Muscle layer of colon (tissue), 2 donors: ENCODE measurements around the gene P2RY2.

Experiments used
- H3K27ac ChIP-seq: one replicate; pipeline ENCODE4 v1.7.0; 2013; ENCODE audit warnings: low read depth, mild to moderate bottlenecking, low read length, moderate library complexity
- H3K27me3 ChIP-seq, 2 donors: one replicate each; pipeline ENCODE4 v1.7.0; 2013; ENCODE audit warnings: low read length in 2 of 2, mild to moderate bottlenecking in 2 of 2; ENCODE audit not compliant: insufficient read depth in 2 of 2, control insufficient read depth in 1 of 2
- H3K36me3 ChIP-seq: one replicate; pipeline ENCODE4 v1.7.0; 2013; ENCODE audit warnings: mild to moderate bottlenecking, low read length; ENCODE audit not compliant: insufficient read depth
- H3K4me1 ChIP-seq: one replicate; pipeline ENCODE4 v1.7.0; 2013; ENCODE audit warnings: mild to moderate bottlenecking, low read length; ENCODE audit not compliant: insufficient read depth
- H3K4me3 ChIP-seq, 2 donors: one replicate each; pipeline ENCODE4 v1.7.0; 2013; ENCODE audit warnings: low read length in 2 of 2, low read depth in 1 of 2, mild to moderate bottlenecking in 1 of 2, moderate library complexity in 1 of 2
- H3K9ac ChIP-seq: one replicate; pipeline ENCODE4 v1.7.0; 2013; ENCODE audit warnings: low read length
- H3K9me3 ChIP-seq: one replicate; pipeline ENCODE4 v1.7.0; 2013; ENCODE audit warnings: mild to moderate bottlenecking, low read length
- donor health status: abdominal sarcoma.
- donor health status: Adenocarcinoma of cecum.

The P2RY2 gene

GRCh38 chr11:73274722-73275380 lies 56.8 kb downstream of the P2RY2 start:
- H3K9ac ChIP-seq: no peak overlapping the region
- H3K4me3 ChIP-seq: no peak overlapping the region
- H3K9me3 ChIP-seq: no peaks in the 10 kb centered on the region
- H3K27ac ChIP-seq: no peak overlapping the region
- no peaks in the 10 kb centered on the region for H3K27me3 ChIP-seq
- no peaks in the 10 kb centered on the region for H3K36me3 ChIP-seq
- no peaks in the 10 kb centered on the region for H3K4me1 ChIP-seq

- H3K36me3 ChIP-seq: no peaks in the 10 kb centered on the region
- H3K27me3 ChIP-seq: no peaks in the 10 kb centered on the region
- no peak overlapping the region for H3K4me3 ChIP-seq
- no peaks in the 10 kb centered on the region for H3K9me3 ChIP-seq
- no peak overlapping the region for H3K9ac ChIP-seq
- no peaks in the 10 kb centered on the region for H3K4me1 ChIP-seq
- H3K27ac ChIP-seq: no peak overlapping the region
Observed at GRCh38 chr11:73275381-73275750, 57.3 kb downstream of the P2RY2 start.

GRCh38 chr11:73277467-73277866 lies 59.4 kb downstream of the P2RY2 start:
- Histone ChIP-seq H3K27ac (no peak overlapping the region), H3K9ac (no peak overlapping the region), H3K27me3 (no peaks in the 10 kb centered on the region), H3K4me1 (no peaks in the 10 kb centered on the region), H3K4me3 (no peak overlapping the region), H3K36me3 (no peaks in the 10 kb centered on the region), H3K9me3 (no peaks in the 10 kb centered on the region)

GRCh38 chr11:73280626-73281025 lies 62.5 kb downstream of the P2RY2 start:
- H3K9ac ChIP-seq: no peak overlapping the region
- H3K27me3 ChIP-seq: no peaks in the 10 kb centered on the region
- no peaks in the 10 kb centered on the region for H3K9me3 ChIP-seq
- no peaks in the 10 kb centered on the region for H3K4me1 ChIP-seq
- H3K4me3 ChIP-seq: no peak overlapping the region
- no peak overlapping the region for H3K27ac ChIP-seq
- H3K36me3 ChIP-seq: no peaks in the 10 kb centered on the region

- Histone ChIP-seq H3K9ac (no peak overlapping the region), H3K4me1 (no peaks in the 10 kb centered on the region), H3K9me3 (no peaks in the 10 kb centered on the region), H3K27me3 (no peaks in the 10 kb centered on the region), H3K27ac (no peak overlapping the region), H3K4me3 (no peak overlapping the region), H3K36me3 (no peaks in the 10 kb centered on the region)
Observed at GRCh38 chr11:73281201-73281741, 63.2 kb downstream of the P2RY2 start.

GRCh38 chr11:73281796-73282660 lies 63.9 kb downstream of the P2RY2 start:
- no peaks in the 10 kb centered on the region for H3K36me3 ChIP-seq
- no peak overlapping the region for H3K9ac ChIP-seq
- no peaks in the 10 kb centered on the region for H3K9me3 ChIP-seq
- no peaks in the 10 kb centered on the region for H3K27me3 ChIP-seq
- H3K4me3 ChIP-seq: no peak overlapping the region
- H3K27ac ChIP-seq: no peak overlapping the region
- no peaks in the 10 kb centered on the region for H3K4me1 ChIP-seq

GRCh38 chr11:73283276-73284000 lies 65.4 kb downstream of the P2RY2 start:
- H3K27ac ChIP-seq: no peak overlapping the region
- no peaks in the 10 kb centered on the region for H3K36me3 ChIP-seq
- no peaks in the 10 kb centered on the region for H3K4me1 ChIP-seq
- no peak overlapping the region for H3K4me3 ChIP-seq
- H3K9ac ChIP-seq: no peak overlapping the region
- H3K9me3 ChIP-seq: no peaks in the 10 kb centered on the region
- no peaks in the 10 kb centered on the region for H3K27me3 ChIP-seq

GRCh38 chr11:73284106-73284505 lies 66.0 kb downstream of the P2RY2 start:
- Histone ChIP-seq H3K4me3 (no peak overlapping the region), H3K27ac (no peak overlapping the region), H3K9me3 (no peaks in the 10 kb centered on the region), H3K4me1 (peaks cover 4% of the 10 kb centered on the region), H3K9ac (no peak overlapping the region), H3K36me3 (no peaks in the 10 kb centered on the region), H3K27me3 (no peaks in the 10 kb centered on the region)

- Histone ChIP-seq H3K27me3 (no peaks in the 10 kb centered on the region), H3K4me1 (peaks cover 12% of the 10 kb centered on the region), H3K36me3 (no peaks in the 10 kb centered on the region), H3K9ac (no peak overlapping the region), H3K27ac (no peak overlapping the region), H3K4me3 (no peak overlapping the region), H3K9me3 (no peaks in the 10 kb centered on the region)
Observed at GRCh38 chr11:73285721-73286120, 67.6 kb downstream of the P2RY2 start.
